SK-N-SH treated with all-trans-retinoic acid at 6 μM for 48 hours (cell line): Measurements from ENCODE around the gene MYLK.
"Not testable (repeated sequence)": the region's sequence is repeated elsewhere in the genome, so short reads cannot be mapped to it uniquely, and the experiment has no call there.

Experiments used
- ATAC-seq: fragments of 200-7000 bp; cut with Tn5 transposase; 3 replicates; pipeline ENCODE4 v1.9.1; 2020; ENCODE audit warnings: mild to moderate bottlenecking, moderate library complexity
- ARNTL ChIP-seq: fragments of 450-650 bp; formaldehyde crosslinking; IDR thresholded peaks from 2 replicates; pipeline ENCODE4 v1.5.0; 2020; ENCODE audit warnings: low read depth, mild to moderate bottlenecking, moderate library complexity, borderline replicate concordance
- BACH2 ChIP-seq: fragments of 250-450 bp; sonication (Bioruptor Pico); IDR thresholded peaks from 2 replicates; pipeline ENCODE4 v1.9.0; 2021; ENCODE audit warnings: mild to moderate bottlenecking, borderline replicate concordance
- CSDC2 ChIP-seq: fragments of 250-450 bp; sonication (Bioruptor Pico); IDR thresholded peaks from 2 replicates; pipeline ENCODE4 v1.5.0; 2020; ENCODE audit warnings: mild to moderate bottlenecking, moderate library complexity
- ESRRG ChIP-seq: fragments of 250-450 bp; sonication (Bioruptor Pico); IDR thresholded peaks from 2 replicates; pipeline ENCODE4 v1.6.1; 2021; ENCODE audit warnings: mild to moderate bottlenecking
- GLIS3 ChIP-seq: fragments of 250-450 bp; sonication (Bioruptor Pico); IDR thresholded peaks from 2 replicates; pipeline ENCODE4 v1.5.0; 2020; ENCODE audit warnings: mild to moderate bottlenecking, moderate library complexity
- ISL1 ChIP-seq: fragments of 250-450 bp; sonication (Bioruptor Pico); IDR thresholded peaks from 2 replicates; pipeline ENCODE4 v2.1.2; 2022; ENCODE audit warnings: mild to moderate bottlenecking, moderate library complexity
- OSR1 ChIP-seq: fragments of 250-450 bp; sonication (Bioruptor Pico); IDR thresholded peaks from 2 replicates; pipeline ENCODE4 v1.8.0; 2022; ENCODE audit warnings: moderate library complexity, mild to moderate bottlenecking, inconsistent platforms
- PPARA ChIP-seq: fragments of 250-450 bp; sonication (Bioruptor Pico); IDR thresholded peaks from 2 replicates; pipeline ENCODE4 v1.5.0; 2020; ENCODE audit warnings: mild to moderate bottlenecking, borderline replicate concordance
- RARB ChIP-seq: fragments of 250-450 bp; sonication (Bioruptor Pico); IDR thresholded peaks from 2 replicates; pipeline ENCODE4 v1.8.0; 2021; ENCODE audit warnings: mild to moderate bottlenecking, moderate library complexity
- SNAI2 ChIP-seq: fragments of 250-450 bp; sonication (Bioruptor Pico); IDR thresholded peaks from 2 replicates; pipeline ENCODE4 v1.5.0; 2020; ENCODE audit warnings: mild to moderate bottlenecking, moderate library complexity
- TCF4 ChIP-seq: fragments of 250-450 bp; sonication (Bioruptor Pico); IDR thresholded peaks from 2 replicates; pipeline ENCODE4 v1.8.0; 2021; ENCODE audit warnings: mild to moderate bottlenecking, moderate library complexity, borderline replicate concordance
- TOX ChIP-seq: fragments of 250-450 bp; sonication (Bioruptor Pico); IDR thresholded peaks from 2 replicates; pipeline ENCODE4 v1.8.0; 2021; ENCODE audit warnings: mild to moderate bottlenecking, moderate library complexity, borderline replicate concordance
- ZC3H10 ChIP-seq: fragments of 250-450 bp; sonication (Bioruptor Pico); IDR thresholded peaks from 2 replicates; pipeline ENCODE4 v1.5.1; 2021; ENCODE audit warnings: mild to moderate bottlenecking, moderate library complexity
- ZFP3 ChIP-seq: fragments of 250-450 bp; sonication (Bioruptor Pico); IDR thresholded peaks from 2 replicates; pipeline ENCODE4 v1.5.0; 2020; ENCODE audit warnings: mild to moderate bottlenecking, moderate library complexity
- ZFP30 ChIP-seq: fragments of 450-650 bp; formaldehyde crosslinking; IDR thresholded peaks from 2 replicates; pipeline ENCODE4 v1.5.0; 2022; ENCODE audit warnings: mild to moderate bottlenecking, moderate library complexity
- ZNF565 ChIP-seq: fragments of 450-650 bp; formaldehyde crosslinking; conservative IDR thresholded peaks from 2 replicates; pipeline ENCODE4 v1.5.0; 2020; ENCODE audit warnings: low read depth, mild to moderate bottlenecking, moderate library complexity
- ZNF70 ChIP-seq: fragments of 450-650 bp; formaldehyde crosslinking; IDR thresholded peaks from 2 replicates; pipeline ENCODE4 v1.5.0; 2020; ENCODE audit warnings: mild to moderate bottlenecking, moderate library complexity
- ZNF8 ChIP-seq: fragments of 450-650 bp; formaldehyde crosslinking; IDR thresholded peaks from 2 replicates; pipeline ENCODE4 v1.5.0; 2020; ENCODE audit warnings: mild to moderate bottlenecking, moderate library complexity
- TF ChIP-seq, protein P1 (sequence below): fragments of 250-450 bp; sonication (Bioruptor Pico); IDR thresholded peaks from 2 replicates; pipeline ENCODE4 v1.5.1; 2021; ENCODE audit warnings: mild to moderate bottlenecking, moderate library complexity
- TF ChIP-seq, protein P2 (sequence below): fragments of 250-450 bp; sonication (Bioruptor Pico); IDR thresholded peaks from 2 replicates; pipeline ENCODE4 v1.8.0; 2020; ENCODE audit warnings: mild to moderate bottlenecking, moderate library complexity, borderline replicate concordance
- TF ChIP-seq, protein P3 (sequence below): fragments of 250-450 bp; sonication (Bioruptor Pico); IDR thresholded peaks from 2 replicates; pipeline ENCODE4 v1.5.0; 2020; ENCODE audit warnings: mild to moderate bottlenecking, moderate library complexity
- TF ChIP-seq, protein P4 (sequence below): fragments of 250-450 bp; sonication (Bioruptor Pico); IDR thresholded peaks from 2 replicates; pipeline ENCODE4 v1.8.0; 2021; ENCODE audit warnings: low read depth, mild to moderate bottlenecking, moderate library complexity, borderline replicate concordance
- TF ChIP-seq, protein P5 (sequence below): fragments of 250-450 bp; sonication (Bioruptor Pico); IDR thresholded peaks from 2 replicates; pipeline ENCODE4 v1.5.1; 2020; ENCODE audit warnings: low read depth, mild to moderate bottlenecking, moderate library complexity

The MYLK gene

DNA sequence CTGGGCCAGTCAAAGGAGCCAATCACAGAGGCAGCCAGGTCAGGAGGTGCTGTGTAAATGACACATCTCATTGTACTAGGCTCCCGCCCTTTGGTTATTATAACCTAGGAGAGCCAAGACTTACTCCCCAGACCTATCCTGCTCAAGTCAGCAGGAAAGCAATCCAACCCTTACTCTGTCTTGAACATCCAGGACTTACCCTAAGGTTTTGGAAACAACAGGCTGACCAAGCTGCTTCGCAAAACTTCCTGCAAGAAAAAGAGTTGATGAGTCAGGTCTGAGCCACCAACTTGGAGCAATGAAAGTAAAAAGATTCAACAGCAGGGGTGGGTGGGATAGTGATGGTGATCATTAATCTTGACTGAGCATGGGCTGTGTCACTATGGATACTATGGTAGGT, 144.4 kb downstream of the MYLK start:
- no peak for TF ChIP-seq OSR1 (CRISPR knock-in tag)
- TF ChIP-seq TOX: no peak
- no peak for TF ChIP-seq ZC3H10 (CRISPR knock-in tag)
- TF ChIP-seq, protein P1, sequence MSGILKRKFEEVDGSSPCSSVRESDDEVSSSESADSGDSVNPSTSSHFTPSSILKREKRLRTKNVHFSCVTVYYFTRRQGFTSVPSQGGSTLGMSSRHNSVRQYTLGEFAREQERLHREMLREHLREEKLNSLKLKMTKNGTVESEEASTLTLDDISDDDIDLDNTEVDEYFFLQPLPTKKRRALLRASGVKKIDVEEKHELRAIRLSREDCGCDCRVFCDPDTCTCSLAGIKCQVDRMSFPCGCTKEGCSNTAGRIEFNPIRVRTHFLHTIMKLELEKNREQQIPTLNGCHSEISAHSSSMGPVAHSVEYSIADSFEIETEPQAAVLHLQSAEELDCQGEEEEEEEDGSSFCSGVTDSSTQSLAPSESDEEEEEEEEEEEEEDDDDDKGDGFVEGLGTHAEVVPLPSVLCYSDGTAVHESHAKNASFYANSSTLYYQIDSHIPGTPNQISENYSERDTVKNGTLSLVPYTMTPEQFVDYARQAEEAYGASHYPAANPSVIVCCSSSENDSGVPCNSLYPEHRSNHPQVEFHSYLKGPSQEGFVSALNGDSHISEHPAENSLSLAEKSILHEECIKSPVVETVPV: no peak
- no peak for TF ChIP-seq ZNF8 (CRISPR knock-in tag)
- TF ChIP-seq ZNF70 (CRISPR knock-in tag): no peak
- TF ChIP-seq, protein P2, sequence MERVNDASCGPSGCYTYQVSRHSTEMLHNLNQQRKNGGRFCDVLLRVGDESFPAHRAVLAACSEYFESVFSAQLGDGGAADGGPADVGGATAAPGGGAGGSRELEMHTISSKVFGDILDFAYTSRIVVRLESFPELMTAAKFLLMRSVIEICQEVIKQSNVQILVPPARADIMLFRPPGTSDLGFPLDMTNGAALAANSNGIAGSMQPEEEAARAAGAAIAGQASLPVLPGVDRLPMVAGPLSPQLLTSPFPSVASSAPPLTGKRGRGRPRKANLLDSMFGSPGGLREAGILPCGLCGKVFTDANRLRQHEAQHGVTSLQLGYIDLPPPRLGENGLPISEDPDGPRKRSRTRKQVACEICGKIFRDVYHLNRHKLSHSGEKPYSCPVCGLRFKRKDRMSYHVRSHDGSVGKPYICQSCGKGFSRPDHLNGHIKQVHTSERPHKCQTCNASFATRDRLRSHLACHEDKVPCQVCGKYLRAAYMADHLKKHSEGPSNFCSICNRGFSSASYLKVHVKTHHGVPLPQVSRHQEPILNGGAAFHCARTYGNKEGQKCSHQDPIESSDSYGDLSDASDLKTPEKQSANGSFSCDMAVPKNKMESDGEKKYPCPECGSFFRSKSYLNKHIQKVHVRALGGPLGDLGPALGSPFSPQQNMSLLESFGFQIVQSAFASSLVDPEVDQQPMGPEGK (CRISPR knock-in tag): no peak
- no peak for TF ChIP-seq ZFP30 (CRISPR knock-in tag)
- no peak for TF ChIP-seq RARB (CRISPR knock-in tag)
- no peak for TF ChIP-seq ZNF565 (CRISPR knock-in tag)
- TF ChIP-seq GLIS3 (CRISPR knock-in tag): no peak
- TF ChIP-seq ISL1: no peak
- no peak for TF ChIP-seq SNAI2 (CRISPR knock-in tag)
- TF ChIP-seq, protein P3, sequence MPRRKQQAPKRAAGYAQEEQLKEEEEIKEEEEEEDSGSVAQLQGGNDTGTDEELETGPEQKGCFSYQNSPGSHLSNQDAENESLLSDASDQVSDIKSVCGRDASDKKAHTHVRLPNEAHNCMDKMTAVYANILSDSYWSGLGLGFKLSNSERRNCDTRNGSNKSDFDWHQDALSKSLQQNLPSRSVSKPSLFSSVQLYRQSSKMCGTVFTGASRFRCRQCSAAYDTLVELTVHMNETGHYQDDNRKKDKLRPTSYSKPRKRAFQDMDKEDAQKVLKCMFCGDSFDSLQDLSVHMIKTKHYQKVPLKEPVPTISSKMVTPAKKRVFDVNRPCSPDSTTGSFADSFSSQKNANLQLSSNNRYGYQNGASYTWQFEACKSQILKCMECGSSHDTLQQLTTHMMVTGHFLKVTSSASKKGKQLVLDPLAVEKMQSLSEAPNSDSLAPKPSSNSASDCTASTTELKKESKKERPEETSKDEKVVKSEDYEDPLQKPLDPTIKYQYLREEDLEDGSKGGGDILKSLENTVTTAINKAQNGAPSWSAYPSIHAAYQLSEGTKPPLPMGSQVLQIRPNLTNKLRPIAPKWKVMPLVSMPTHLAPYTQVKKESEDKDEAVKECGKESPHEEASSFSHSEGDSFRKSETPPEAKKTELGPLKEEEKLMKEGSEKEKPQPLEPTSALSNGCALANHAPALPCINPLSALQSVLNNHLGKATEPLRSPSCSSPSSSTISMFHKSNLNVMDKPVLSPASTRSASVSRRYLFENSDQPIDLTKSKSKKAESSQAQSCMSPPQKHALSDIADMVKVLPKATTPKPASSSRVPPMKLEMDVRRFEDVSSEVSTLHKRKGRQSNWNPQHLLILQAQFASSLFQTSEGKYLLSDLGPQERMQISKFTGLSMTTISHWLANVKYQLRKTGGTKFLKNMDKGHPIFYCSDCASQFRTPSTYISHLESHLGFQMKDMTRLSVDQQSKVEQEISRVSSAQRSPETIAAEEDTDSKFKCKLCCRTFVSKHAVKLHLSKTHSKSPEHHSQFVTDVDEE (CRISPR knock-in tag): no peak
- TF ChIP-seq ARNTL (CRISPR knock-in tag): no peak
- no peak for TF ChIP-seq TCF4 (CRISPR knock-in tag)
- TF ChIP-seq, protein P4, sequence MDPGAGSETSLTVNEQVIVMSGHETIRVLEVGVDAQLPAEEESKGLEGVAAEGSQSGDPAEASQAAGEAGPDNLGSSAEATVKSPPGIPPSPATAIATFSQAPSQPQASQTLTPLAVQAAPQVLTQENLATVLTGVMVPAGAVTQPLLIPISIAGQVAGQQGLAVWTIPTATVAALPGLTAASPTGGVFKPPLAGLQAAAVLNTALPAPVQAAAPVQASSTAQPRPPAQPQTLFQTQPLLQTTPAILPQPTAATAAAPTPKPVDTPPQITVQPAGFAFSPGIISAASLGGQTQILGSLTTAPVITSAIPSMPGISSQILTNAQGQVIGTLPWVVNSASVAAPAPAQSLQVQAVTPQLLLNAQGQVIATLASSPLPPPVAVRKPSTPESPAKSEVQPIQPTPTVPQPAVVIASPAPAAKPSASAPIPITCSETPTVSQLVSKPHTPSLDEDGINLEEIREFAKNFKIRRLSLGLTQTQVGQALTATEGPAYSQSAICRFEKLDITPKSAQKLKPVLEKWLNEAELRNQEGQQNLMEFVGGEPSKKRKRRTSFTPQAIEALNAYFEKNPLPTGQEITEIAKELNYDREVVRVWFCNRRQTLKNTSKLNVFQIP: no peak
- no peak for TF ChIP-seq BACH2 (CRISPR knock-in tag)
- TF ChIP-seq ESRRG (CRISPR knock-in tag): no peak
- TF ChIP-seq PPARA (CRISPR knock-in tag): no peak
- peak; percentile 36 for ATAC-seq

DNA sequence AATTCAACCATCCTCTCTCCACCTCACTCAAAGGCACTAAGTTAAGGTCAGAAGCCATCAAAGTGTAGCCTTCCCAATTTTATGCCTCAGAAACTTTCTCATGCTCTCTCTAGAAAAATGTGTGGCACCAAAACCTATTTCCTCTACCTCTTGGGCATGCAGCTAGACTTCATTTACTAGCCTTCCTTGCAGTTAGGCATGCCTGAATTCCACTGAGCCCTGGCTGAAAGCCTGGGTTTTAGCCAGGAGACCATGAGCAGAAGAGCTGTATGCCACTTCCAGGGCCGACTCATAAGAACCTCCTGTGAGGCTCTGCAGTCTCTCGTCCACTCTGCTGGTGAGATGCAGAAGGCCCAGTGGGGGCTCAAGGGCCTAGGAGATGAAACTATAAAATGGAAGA, 145.0 kb downstream of the MYLK start:
- TF ChIP-seq CSDC2 (CRISPR knock-in tag) (no peak), TCF4 (CRISPR knock-in tag) (no peak), OSR1 (CRISPR knock-in tag) (no peak), ZFP3 (CRISPR knock-in tag) (no peak), PPARA (CRISPR knock-in tag) (no peak), ISL1 (no peak), ZNF565 (CRISPR knock-in tag) (no peak), ESRRG (CRISPR knock-in tag) (no peak), BACH2 (CRISPR knock-in tag) (no peak)
- TF ChIP-seq, protein P5, sequence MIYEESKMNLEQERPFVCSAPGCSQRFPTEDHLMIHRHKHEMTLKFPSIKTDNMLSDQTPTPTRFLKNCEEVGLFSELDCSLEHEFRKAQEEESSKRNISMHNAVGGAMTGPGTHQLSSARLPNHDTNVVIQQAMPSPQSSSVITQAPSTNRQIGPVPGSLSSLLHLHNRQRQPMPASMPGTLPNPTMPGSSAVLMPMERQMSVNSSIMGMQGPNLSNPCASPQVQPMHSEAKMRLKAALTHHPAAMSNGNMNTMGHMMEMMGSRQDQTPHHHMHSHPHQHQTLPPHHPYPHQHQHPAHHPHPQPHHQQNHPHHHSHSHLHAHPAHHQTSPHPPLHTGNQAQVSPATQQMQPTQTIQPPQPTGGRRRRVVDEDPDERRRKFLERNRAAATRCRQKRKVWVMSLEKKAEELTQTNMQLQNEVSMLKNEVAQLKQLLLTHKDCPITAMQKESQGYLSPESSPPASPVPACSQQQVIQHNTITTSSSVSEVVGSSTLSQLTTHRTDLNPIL: no peak
- TF ChIP-seq, protein P4: no peak
- TF ChIP-seq, protein P2 (CRISPR knock-in tag): no peak
- ATAC-seq: no peak

DNA sequence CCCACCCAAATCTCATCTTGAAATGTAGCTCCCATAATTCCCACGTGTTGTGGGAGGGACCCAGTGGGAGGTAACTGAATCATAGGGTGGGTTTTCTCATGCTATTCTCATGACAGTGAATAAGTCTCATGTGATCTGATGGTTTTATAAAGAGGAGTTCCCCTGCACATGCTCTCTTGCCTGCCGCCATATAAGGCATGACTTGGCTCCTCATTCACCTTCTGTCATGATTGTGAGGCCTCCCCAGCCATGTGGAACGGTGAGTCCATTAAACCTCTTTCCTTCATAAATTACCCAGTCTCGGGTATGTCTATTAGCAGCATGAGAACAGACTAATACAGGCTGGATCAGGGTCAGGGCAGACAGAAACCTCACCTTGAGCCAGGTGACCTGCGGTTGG, 145.6 kb downstream of the MYLK start:
- not testable (repeated sequence) for ATAC-seq
